Right lobe of liver (tissue), 6 donors: Measurements from ENCODE around the gene C11orf52. TPM values are rescaled to one million over a fixed set of nuclear protein-coding genes. Genes with fewer than 3 reads are reported as not detected.

Experiments used
- ATAC-seq, 4 donors: fragments of 200-7000 bp; cut with Tn5 transposase; one replicate each; pipeline ENCODE4 v1.9.1; 2020; ENCODE audit warnings: mild to moderate bottlenecking in 4 of 4, moderate library complexity in 4 of 4
- DNase-seq, 3 donors: peaks; one replicate each; pipeline ENCODE4 v3.0.0-alpha.2; 2020
- H3K27ac ChIP-seq, 3 donors: fragments of 200-600 bp; one replicate each; pipeline ENCODE4 v1.8.0; 2022
- H3K27me3 ChIP-seq, 2 donors: fragments of 200-600 bp; one replicate each; pipeline ENCODE4 v1.8.0; 2022
- H3K36me3 ChIP-seq, 4 donors: fragments of 200-600 bp; sonication (generic) in 1 of 4; one replicate each; pipeline versions ENCODE4 v1.5.1 to v1.8.0; 2017 to 2022; ENCODE audit warnings: control low read depth in 1 of 4
- H3K4me1 ChIP-seq, 4 donors: fragments of 200-600 bp; sonication (generic) in 1 of 4; one replicate each; pipeline versions ENCODE4 v1.5.1 to v1.8.0; 2017 to 2022; ENCODE audit warnings: control low read depth in 1 of 4
- H3K4me3 ChIP-seq, 3 donors: fragments of 200-600 bp; one replicate each; pipeline ENCODE4 v1.8.0; 2022
- H3K9me3 ChIP-seq, 4 donors: fragments of 200-600 bp; sonication (generic) in 1 of 4; one replicate each; pipeline versions ENCODE4 v1.5.1 to v1.8.0; 2017 to 2022; ENCODE audit warnings: control low read depth in 1 of 4
- POLR2A ChIP-seq: fragments of 450-650 bp; IDR thresholded peaks from one replicate; pipeline ENCODE4 v1.6.1; 2017; ENCODE audit warnings: antibody characterized with exemption, mild to moderate bottlenecking
- WGBS: methylation state at CpG from one replicate; pipeline ENCODE4 v1.1.6; 2018; ENCODE audit warnings: low coverage, low lambda C conversion rate; ENCODE audit not compliant: insufficient coverage; ENCODE audit errors: missing lambda C conversion rate; 5-methylcytosine and 5-hydroxymethylcytosine counted together
- intact Hi-C, 2 donors: fragments of 100-400 bp; cut with DNase I; formaldehyde crosslinking; loops; one replicate each; pipeline versions ENCODE4 v1.11.2 to v1.14.1; 2022
- total RNA-seq, 6 experiments: library from RNA; depleted of rRNA in 2 of 6; stranded (reverse); fragments of >200 nt in 2 of 6; fragmentation: NEBNext Ultra II Directional in 3 of 6; extraction: Animal tissue kit (Norgen Biotek cat#: 25700) in 3 of 6; gene quantifications; one replicate each; pipeline versions ENCODE4 v1.1.0 to v1.2.4, GENCODE V29; 2016 to 2023
- TF ChIP-seq, protein P1 (sequence below), 4 donors: fragments of 200-600 bp in 3 of 4; fragments of 450-650 bp in 1 of 4; IDR thresholded peaks; one replicate each; pipeline versions ENCODE4 v1.5.1 to v1.8.0; 2016 to 2022; ENCODE audit warnings: antibody characterized with exemption in 4 of 4, mild to moderate bottlenecking in 2 of 4
- donor health status: DM: no; HTN: yes; CAD: no.
- donor health status: DM: no; HTN: no; CAD: no.
- donor health status: DM: no; HTN: no; CAD: no.
- donor health status: DM: no; HTN: yes; CAD: no.
- donor health status: DM: no; HTN: yes; CAD: no.

C11orf52 gene
- total RNA-seq, 6 experiments from 2014 or later: 6.4 to 12.6 (median 10.3) TPM

DNA sequence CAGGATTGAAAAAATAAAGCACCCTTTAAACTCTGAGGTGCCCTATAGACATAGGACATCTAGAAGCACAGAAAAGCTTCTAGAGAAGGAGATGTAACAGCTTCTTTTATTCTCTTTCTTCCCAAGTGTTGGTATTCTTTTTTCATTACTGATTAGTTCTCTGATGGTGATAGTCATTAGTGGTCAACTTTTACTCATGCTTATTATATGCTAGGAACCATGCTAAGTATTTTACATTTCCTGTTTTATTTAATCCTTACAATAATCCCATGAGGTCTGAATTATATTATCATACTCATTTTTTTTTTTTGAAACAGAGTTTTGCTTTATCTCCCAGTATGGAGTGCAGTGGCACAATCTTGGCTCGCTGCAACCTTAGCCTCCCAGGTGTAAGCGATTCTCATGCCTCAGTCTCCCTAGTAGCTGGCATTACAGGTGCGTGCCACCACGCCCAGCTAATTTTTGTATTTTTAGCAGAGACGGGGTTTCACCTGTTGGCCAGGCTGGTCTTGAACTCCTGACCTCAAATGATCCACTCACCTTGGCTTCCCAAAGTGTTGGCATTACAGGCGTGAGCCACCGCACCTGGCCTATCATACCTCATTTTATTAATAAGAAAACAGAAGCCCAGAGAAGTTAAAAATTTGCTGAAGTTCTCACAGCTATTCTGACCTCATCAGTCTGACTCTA is 3.0 kb downstream of the C11orf52 start:
- ATAC-seq (no peak), DNase-seq (no peak)
- TF ChIP-seq POLR2A: no peak
- TF ChIP-seq, protein P1, sequence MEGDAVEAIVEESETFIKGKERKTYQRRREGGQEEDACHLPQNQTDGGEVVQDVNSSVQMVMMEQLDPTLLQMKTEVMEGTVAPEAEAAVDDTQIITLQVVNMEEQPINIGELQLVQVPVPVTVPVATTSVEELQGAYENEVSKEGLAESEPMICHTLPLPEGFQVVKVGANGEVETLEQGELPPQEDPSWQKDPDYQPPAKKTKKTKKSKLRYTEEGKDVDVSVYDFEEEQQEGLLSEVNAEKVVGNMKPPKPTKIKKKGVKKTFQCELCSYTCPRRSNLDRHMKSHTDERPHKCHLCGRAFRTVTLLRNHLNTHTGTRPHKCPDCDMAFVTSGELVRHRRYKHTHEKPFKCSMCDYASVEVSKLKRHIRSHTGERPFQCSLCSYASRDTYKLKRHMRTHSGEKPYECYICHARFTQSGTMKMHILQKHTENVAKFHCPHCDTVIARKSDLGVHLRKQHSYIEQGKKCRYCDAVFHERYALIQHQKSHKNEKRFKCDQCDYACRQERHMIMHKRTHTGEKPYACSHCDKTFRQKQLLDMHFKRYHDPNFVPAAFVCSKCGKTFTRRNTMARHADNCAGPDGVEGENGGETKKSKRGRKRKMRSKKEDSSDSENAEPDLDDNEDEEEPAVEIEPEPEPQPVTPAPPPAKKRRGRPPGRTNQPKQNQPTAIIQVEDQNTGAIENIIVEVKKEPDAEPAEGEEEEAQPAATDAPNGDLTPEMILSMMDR (IDR thresholded peaks at IDR 0.05): no peak
- Histone ChIP-seq H3K4me3 (no peak overlapping the region), H3K9me3 (no peaks in the 10 kb centered on the region), H3K27ac (no peak overlapping the region), H3K36me3 (no peaks in the 10 kb centered on the region), H3K27me3 (no peaks in the 10 kb centered on the region), H3K4me1 (peaks cover 0 to 61% (median 11%) of the 10 kb centered on the region in 4 donors)
- intact Hi-C loops: no loop called here
- WGBS: 89% methylated on average over 5 of the region's 7 CpGs

DNA sequence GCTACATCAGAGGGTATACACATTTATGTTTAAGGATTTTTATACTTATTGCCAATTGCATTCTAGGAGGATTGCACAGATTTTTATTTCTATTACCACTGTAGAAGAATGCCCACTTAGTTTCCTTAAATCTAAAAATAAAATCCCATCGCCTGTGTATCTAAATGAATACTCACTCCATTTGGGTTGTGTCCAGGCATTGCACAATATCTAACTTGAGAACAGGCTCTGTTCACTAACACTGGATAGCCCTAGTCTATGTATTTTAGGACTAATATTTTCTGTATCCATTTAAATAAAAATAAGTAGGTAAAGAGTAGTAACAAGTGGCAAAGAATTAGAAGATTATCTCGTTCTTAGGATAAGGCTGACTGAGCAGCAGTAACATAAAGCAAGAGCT is 4.1 kb downstream of the C11orf52 start:
- intact Hi-C loops: no loop called here
- H3K27me3 ChIP-seq: no peaks in the 10 kb centered on the region
- peak in 1 of 4 donors; percentile 6 for ATAC-seq
- no peak overlapping the region for H3K4me3 ChIP-seq
- H3K4me1 ChIP-seq: peaks cover 0 to 63% (median 10%) of the 10 kb centered on the region in 4 donors
- no peaks in the 10 kb centered on the region for H3K9me3 ChIP-seq
- peak in 1 of 3 donors; percentile 73 for DNase-seq
- peak overlapping the region; percentile 25 to 84 (median 35) for H3K27ac ChIP-seq
- H3K36me3 ChIP-seq: no peaks in the 10 kb centered on the region
- WGBS: 6% methylated on average over 2 of the region's 2 CpGs
- TF ChIP-seq, protein P1 (IDR thresholded peaks at IDR 0.05): no peak
- no peak for TF ChIP-seq POLR2A

DNA sequence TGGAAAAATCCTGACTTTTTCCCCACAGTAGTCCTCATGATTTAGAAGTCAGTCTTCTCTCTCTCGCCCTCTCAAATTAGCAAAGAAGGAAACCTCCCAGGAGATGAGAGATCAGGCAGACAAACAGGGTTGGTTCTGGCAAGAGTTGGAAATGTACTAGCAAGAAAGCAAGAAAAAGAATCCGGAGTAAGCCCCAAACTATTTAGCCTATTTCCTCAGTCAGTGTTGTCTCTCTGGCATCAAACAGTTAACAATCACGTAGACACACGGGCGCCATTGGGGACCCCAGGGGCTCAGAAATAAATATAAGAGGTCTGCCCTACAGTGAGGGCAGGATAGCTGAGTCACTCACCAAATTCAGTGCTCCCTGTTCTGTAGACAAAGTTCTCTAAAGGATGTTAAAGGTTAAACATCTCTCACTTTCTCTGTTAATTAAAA is 4.7 kb downstream of the C11orf52 start:
- Histone ChIP-seq H3K9me3 (no peaks in the 10 kb centered on the region), H3K4me1 (peaks cover 0 to 57% (median 9%) of the 10 kb centered on the region in 4 donors), H3K36me3 (no peaks in the 10 kb centered on the region), H3K27ac (peak overlapping the region; percentile 25 to 84 (median 35)), H3K27me3 (no peaks in the 10 kb centered on the region), H3K4me3 (no peak overlapping the region)
- 46% methylated on average over 5 of the region's 5 CpGs for WGBS
- ATAC-seq (no peak), DNase-seq (no peak)
- intact Hi-C loops: no loop called here
- no peak for TF ChIP-seq POLR2A
- TF ChIP-seq, protein P1 (IDR thresholded peaks at IDR 0.05): no peak

DNA sequence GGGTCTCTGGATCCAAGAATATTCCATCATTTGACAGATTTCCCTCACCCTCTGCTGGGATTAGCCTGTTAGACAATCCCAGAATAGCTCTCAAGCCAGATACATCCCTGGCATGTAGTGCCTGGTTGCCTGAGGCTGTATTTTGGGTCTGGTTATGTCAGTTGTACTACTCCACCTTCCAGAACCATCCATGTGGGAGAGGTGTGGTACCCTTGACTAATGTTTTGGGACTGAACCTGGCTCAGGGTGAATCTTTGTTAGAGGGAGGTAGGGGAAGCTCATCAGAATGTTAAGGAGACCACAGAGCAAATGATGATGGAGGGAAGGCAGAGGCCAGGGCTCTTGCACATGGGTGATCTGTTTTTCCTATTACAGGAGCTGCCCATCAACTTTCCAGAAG is 5.2 kb downstream of the C11orf52 start:
- TF ChIP-seq, protein P1 (IDR thresholded peaks at IDR 0.05): no peak
- TF ChIP-seq POLR2A: no peak
- ATAC-seq (no peak), DNase-seq (no peak)
- no peaks in the 10 kb centered on the region for H3K9me3 ChIP-seq
- H3K4me3 ChIP-seq: no peak overlapping the region
- intact Hi-C loops: no loop called here
- H3K4me1 ChIP-seq: peaks cover 0 to 57% (median 9%) of the 10 kb centered on the region in 4 donors
- peak overlapping the region in 2 of 3 donors; percentile 35 to 84 for H3K27ac ChIP-seq
- no peaks in the 10 kb centered on the region for H3K27me3 ChIP-seq
- H3K36me3 ChIP-seq: no peaks in the 10 kb centered on the region
